Duodenal mucosa (tissue), 2 donors: ENCODE data around the gene ADA.
"Not testable (repeated sequence)": the region's sequence is repeated elsewhere in the genome, so short reads cannot be mapped to it uniquely, and the experiment has no call there.

Experiments used
- H3K27ac ChIP-seq: one replicate; pipeline ENCODE4 v1.7.0; 2013; ENCODE audit warnings: low read depth, low read length
- H3K27me3 ChIP-seq, 2 donors: one replicate each; pipeline ENCODE4 v1.7.0; 2013; ENCODE audit warnings: low read length in 2 of 2, control low read depth in 1 of 2; ENCODE audit not compliant: insufficient read depth in 2 of 2, control insufficient read depth in 1 of 2
- H3K36me3 ChIP-seq, 2 donors: one replicate each; pipeline ENCODE4 v1.7.0; 2013; ENCODE audit warnings: low read length in 2 of 2, control low read depth in 1 of 2; ENCODE audit not compliant: insufficient read depth in 2 of 2, control insufficient read depth in 1 of 2
- H3K4me1 ChIP-seq, 2 donors: one replicate each; pipeline ENCODE4 v1.7.0; 2013; ENCODE audit warnings: low read length in 2 of 2, control low read depth in 1 of 2; ENCODE audit not compliant: insufficient read depth in 2 of 2, control insufficient read depth in 1 of 2
- H3K4me3 ChIP-seq, 2 donors: one replicate each; pipeline ENCODE4 v1.7.0; 2013; ENCODE audit warnings: low read length in 2 of 2, low read depth in 1 of 2
- H3K9ac ChIP-seq, 2 donors: one replicate each; pipeline ENCODE4 v1.7.0; 2013; ENCODE audit warnings: low read length in 2 of 2, low read depth in 1 of 2
- H3K9me3 ChIP-seq, 2 donors: one replicate each; pipeline ENCODE4 v1.7.0; 2013; ENCODE audit warnings: low read length in 2 of 2, control low read depth in 1 of 2; ENCODE audit not compliant: control insufficient read depth in 1 of 2

The ADA gene

DNA sequence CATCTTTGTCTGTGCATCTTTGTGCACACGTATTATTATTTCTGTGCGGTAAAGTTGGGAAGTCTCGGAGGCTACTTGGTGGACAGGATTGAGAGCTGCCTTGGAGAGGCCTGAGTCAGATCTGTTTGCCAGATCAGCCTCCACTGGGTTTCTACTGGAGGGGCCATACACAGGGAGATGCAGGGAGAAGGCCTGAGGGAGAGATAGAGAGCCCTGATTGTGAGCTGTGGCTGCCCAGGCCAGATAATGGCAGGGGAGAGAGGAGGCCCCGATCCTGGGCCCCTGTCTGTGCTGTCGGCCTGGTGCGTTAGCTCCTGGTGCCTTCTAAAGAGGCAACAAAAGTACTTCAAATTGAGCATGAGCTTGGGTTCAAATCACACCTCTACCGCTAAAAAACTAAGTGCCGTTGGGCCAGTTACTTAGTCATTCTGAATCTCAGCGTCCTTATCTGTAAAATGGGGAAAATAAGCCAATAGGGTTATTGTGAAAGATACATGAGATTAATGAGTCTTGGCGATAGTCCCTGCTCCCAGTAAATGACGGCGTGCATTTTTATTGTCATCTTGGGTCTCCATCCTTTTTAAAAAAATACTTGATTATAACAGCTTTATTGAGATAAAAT lies 27.6 kb upstream of the ADA start:
- Histone ChIP-seq H3K9ac (no peak overlapping the region), H3K4me1 (peaks cover 22 to 26% of the 10 kb centered on the region in 2 donors), H3K36me3 (no peaks in the 10 kb centered on the region), H3K27ac (no peak overlapping the region), H3K27me3 (no peaks in the 10 kb centered on the region), H3K4me3 (no peak overlapping the region), H3K9me3 (no peaks in the 10 kb centered on the region)

DNA sequence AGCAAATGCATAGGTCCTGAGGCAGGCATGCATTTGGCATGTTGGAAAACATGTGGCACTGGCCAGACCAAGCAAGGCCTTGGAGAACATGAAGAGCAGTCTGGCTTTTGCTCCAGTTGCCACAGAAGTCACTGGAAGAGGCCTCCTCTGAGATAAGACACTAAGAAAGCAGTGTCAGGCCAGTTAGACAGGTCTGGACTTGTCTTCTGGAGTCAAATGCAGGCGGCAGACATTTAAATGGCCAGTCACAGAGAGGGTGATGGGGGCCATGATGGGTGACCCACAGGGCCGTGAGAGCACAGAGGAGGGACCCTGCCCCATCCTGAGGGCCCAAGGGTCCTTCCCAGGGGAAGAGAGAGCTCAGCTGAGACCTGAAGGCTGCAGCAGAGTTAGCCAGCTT lies 26.7 kb upstream of the ADA start:
- H3K9me3 ChIP-seq, result no peaks in the 10 kb centered on the region
- H3K4me1 ChIP-seq, result peaks cover 16 to 19% of the 10 kb centered on the region in 2 donors
- no peak overlapping the region for H3K4me3 ChIP-seq
- no peak overlapping the region for H3K9ac ChIP-seq
- no peaks in the 10 kb centered on the region for H3K27me3 ChIP-seq
- no peak overlapping the region for H3K27ac ChIP-seq
- no peaks in the 10 kb centered on the region for H3K36me3 ChIP-seq

DNA sequence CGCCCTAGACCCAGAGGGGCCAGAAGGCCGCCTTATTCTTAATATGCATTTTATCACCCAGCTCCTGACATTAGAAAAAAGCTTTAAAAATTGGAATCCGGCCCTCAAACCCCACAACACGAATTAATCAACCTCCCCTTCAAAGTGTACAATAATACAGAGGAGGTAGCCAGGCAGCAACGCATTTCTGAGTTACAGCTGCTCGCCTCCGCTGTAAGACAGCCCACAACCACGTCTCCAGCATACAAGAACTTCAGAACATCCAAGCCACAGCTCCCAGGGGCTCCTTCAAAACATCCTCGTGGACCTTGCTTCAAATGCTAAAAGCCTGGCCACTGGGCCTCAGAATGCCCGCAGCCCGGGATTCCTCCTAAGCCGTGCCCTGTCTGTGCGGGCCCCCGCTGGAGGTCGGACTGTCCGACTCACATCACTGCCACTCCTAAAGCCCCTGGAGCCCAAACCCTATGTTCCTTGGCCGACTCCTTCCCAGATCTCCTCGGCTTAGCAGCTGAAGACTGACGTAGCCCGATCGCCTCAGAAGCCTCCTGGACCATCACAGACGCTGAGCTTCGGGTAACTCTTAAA lies 20.9 kb upstream of the ADA start:
- not testable (repeated sequence) for H3K9me3 ChIP-seq

DNA sequence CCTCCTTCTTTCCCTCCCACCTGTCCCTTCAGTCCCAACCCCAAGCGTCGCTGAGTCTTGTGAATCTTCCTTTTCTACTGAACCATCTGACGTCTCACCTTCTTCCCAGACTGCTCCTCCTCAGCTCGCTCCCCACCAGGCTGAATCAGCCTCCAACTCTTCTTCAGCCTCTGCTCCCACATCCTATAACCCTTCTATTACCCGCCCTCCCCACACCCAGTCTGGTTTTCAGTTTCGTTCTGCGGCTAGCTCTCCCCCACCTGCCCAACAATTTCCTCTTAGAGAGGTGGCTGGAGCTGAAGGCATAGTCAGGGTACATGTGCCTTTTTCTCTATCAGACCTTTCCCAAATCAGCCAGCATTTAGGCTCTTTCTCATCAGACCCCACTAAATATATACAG lies 20.0 kb upstream of the ADA start:
- not testable (repeated sequence) for H3K9me3 ChIP-seq, H3K36me3 ChIP-seq, H3K27ac ChIP-seq, H3K27me3 ChIP-seq, H3K9ac ChIP-seq, H3K4me1 ChIP-seq
- H3K4me3 ChIP-seq, result peak overlapping the region in 1 of 2 donors; percentile 60

More for the DNA sequence above, 20.9 kb upstream of the ADA start:
- not testable (repeated sequence) for H3K36me3 ChIP-seq, H3K27me3 ChIP-seq, H3K4me1 ChIP-seq, H3K27ac ChIP-seq, H3K9ac ChIP-seq, H3K4me3 ChIP-seq

DNA sequence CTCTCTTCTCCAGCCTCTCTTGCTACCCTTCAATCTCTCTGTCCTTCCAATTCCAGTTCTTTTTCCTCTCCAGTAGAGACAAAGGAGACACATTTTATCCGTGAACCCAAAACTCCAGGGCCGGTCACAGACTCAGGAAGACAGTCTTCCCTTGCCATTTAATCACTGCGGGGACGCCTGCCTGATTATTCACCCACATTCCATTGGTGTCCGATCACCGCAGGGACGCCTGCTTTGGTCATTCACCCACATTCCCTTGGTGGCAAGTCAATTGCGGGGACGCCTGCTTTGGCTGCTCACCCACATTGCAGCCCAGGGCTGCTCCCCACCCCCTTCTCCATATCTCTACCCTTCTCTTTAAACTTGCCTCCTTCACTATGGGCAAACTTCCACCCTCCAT lies 19.4 kb upstream of the ADA start:
- not testable (repeated sequence) for H3K36me3 ChIP-seq, H3K27ac ChIP-seq, H3K9ac ChIP-seq, H3K27me3 ChIP-seq, H3K4me1 ChIP-seq, H3K9me3 ChIP-seq
- H3K4me3 ChIP-seq, result peak overlapping the region in 1 of 2 donors; percentile 60

DNA sequence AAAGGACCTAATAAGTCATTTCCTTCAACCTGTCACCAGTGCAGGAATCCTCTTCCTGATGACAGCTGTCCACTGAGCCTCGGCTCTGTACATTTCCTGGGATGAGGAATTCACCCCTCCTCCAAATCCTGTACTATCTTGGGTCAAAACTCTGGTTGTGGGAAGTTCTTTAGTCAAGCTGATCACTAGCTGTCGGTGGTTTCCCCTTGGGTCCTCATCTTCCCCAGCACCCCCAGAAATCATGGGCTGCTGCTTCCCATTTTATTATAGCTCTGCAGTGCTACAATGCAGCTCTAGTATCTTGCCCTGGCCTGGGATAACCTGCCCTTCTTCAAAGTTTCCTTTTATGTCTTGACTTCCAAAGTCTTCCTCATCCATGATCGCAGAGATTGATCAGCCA lies 14.6 kb upstream of the ADA start:
- H3K9ac ChIP-seq, result no peak overlapping the region
- peaks cover 0 to 7% of the 10 kb centered on the region in 2 donors for H3K4me1 ChIP-seq
- no peaks in the 10 kb centered on the region for H3K9me3 ChIP-seq
- peaks cover 0 to 3% of the 10 kb centered on the region in 2 donors for H3K36me3 ChIP-seq
- no peaks in the 10 kb centered on the region for H3K27me3 ChIP-seq
- no peak overlapping the region for H3K27ac ChIP-seq
- no peak overlapping the region for H3K4me3 ChIP-seq

DNA sequence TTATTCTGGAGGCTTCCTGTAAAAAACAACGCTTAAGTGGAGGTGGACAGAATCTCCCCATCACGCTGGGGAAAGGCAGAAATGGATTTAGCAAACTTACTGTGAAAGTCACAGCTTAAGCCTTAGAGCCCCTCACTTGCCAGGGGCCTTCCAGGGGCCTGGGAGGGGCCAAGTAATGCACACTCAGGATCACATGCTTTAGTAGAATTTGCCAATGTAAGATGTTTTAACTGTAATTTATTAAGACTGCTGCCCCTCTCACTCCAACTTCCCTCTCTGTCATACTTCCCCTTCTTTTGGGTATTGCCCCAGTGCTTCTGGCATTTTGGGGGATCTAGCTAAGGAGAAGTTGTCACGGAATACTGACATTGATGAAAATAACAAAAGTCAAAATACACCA lies 12.6 kb upstream of the ADA start:
- peaks cover 0 to 3% of the 10 kb centered on the region in 2 donors for H3K36me3 ChIP-seq
- no peak overlapping the region for H3K27ac ChIP-seq
- peaks cover 0 to 4% of the 10 kb centered on the region in 2 donors for H3K4me1 ChIP-seq
- no peaks in the 10 kb centered on the region for H3K27me3 ChIP-seq
- no peak overlapping the region for H3K9ac ChIP-seq
- H3K4me3 ChIP-seq, result no peak overlapping the region
- no peaks in the 10 kb centered on the region for H3K9me3 ChIP-seq

DNA sequence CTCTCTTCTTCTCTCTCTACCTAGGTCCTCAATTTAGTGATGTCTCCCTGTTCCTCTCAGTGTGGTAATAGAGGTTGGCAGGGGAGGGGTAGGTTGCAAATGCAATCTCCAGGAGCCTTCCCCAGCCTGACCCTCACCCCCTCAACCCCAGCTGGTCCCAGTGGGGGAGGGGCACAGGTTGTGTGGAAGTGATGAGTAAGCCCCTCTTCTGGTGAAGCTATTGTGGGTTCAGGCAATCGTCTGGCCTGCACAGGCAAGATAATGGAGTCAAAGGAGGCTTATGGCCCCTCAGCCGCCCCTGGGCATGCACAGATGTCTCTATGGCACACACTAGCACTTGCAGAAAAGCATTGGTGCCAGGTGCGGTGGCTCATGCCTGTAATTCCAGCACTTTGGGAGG lies 10.8 kb upstream of the ADA start:
- Histone ChIP-seq H3K27ac (no peak overlapping the region), H3K27me3 (no peaks in the 10 kb centered on the region), H3K4me3 (no peak overlapping the region), H3K9me3 (no peaks in the 10 kb centered on the region), H3K36me3 (peaks cover 0 to 3% of the 10 kb centered on the region in 2 donors), H3K9ac (no peak overlapping the region), H3K4me1 (no peaks in the 10 kb centered on the region)

DNA sequence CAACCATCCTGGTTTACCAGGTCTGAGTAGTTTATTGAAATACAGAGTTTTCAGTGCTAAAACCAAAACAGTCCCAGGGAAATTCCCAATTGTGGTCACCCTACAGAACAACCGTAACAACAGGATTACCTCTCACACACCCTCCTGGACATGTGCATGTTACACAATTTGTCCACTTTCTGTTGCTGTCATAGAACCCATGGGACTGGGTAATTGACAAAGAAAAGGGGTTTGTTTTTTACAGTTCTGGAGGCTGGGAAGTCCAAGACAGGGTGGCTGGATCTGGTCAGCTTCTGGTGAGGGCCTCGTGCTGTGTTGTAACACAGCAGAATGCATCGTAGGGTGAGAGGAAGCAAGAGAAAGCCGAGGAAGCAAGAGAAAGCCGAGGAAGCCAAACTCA lies 9.1 kb upstream of the ADA start:
- no peaks in the 10 kb centered on the region for H3K9me3 ChIP-seq
- no peak overlapping the region for H3K9ac ChIP-seq
- no peaks in the 10 kb centered on the region for H3K27me3 ChIP-seq
- H3K4me3 ChIP-seq, result no peak overlapping the region
- no peaks in the 10 kb centered on the region for H3K36me3 ChIP-seq
- H3K4me1 ChIP-seq, result no peaks in the 10 kb centered on the region
- H3K27ac ChIP-seq, result no peak overlapping the region

DNA sequence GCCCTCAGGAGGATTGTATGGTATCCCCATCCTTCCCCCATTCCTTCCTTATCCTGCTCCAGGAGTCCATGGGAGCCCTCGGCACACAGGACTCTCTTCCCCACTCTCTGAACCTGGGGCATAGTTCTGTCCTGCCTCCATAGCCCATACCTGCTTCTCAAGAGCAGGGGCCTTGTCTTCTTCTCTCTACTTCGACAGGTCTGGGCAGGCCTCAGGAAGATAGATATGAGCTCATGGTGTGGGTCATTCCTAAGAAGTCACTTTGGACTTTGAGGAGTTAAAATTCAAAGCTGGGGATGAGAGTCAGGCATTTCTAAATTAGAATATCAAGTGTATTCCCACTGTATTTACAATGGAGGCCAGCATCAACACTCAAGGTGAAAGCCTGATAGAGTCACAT lies 8.4 kb upstream of the ADA start:
- Histone ChIP-seq H3K9ac (no peak overlapping the region), H3K4me1 (no peaks in the 10 kb centered on the region), H3K27me3 (no peaks in the 10 kb centered on the region), H3K36me3 (no peaks in the 10 kb centered on the region), H3K4me3 (no peak overlapping the region), H3K9me3 (no peaks in the 10 kb centered on the region), H3K27ac (no peak overlapping the region)
